Endothelial cell of umbilical vein (primary cell): ENCODE data around the gene MPND. TPM values are rescaled to one million over a fixed set of nuclear protein-coding genes. Genes with fewer than 3 reads are reported as not detected.

Source experiments
- BruUV-seq: library from RNA; stranded (reverse); fragments of 400-500 nt; replicated peaks from 2 replicates; lab custom pipeline; 2021; lab: Mats Ljungman, UMichigan
- CTCF ChIA-PET: fragments of 300-600, 350-600 bp; sonication (Branson Sonifier 250); formaldehyde crosslinking; loops from one replicate; lab custom pipeline; 2021; ENCODE audit warnings: antibody characterized with exemption, inconsistent platforms; lab: Charles Lee
- POLR2A ChIA-PET: fragments of 300-600, 350-600 bp; sonication (Branson Sonifier 250); formaldehyde crosslinking; loops from one replicate; lab custom pipeline; 2021; ENCODE audit warnings: antibody characterized with exemption, inconsistent platforms; lab: Charles Lee
- DNase-seq: peaks from one replicate; pipeline ENCODE4 v3.0.0-alpha.2; 2011; ENCODE audit warnings: low read depth, low spot score
- FAIRE-seq: peaks from 2 replicates; lab custom pipeline; 2011; peaks lifted over from hg19 to GRCh38; lab: Jason Lieb, UNC
- H2AFZ ChIP-seq: 2 replicates; pipeline ENCODE4 v1.6.0; 2012; ENCODE audit warnings: low read depth, low read length, control low read depth, inconsistent platforms
- H3K27ac ChIP-seq: 2 replicates; pipeline ENCODE4 v1.5.1; 2011; ENCODE audit warnings: low read depth, mild to moderate bottlenecking, control low read depth, low read length, moderate library complexity; ENCODE audit not compliant: insufficient read depth
- H3K27me3 ChIP-seq, 2 experiments: 2 replicates each; pipeline versions ENCODE4 v1.6.0 to v1.6.1; 2011; ENCODE audit warnings: low read length in 2 of 2, mixed read lengths in 1 of 2; ENCODE audit not compliant: control insufficient read depth in 2 of 2, insufficient read depth in 2 of 2
- H3K36me3 ChIP-seq, 2 experiments: 2 replicates in 1 of 2; 3 replicates in 1 of 2; pipeline ENCODE4 v1.5.1; 2011; ENCODE audit warnings: low read length in 2 of 2, mild to moderate bottlenecking in 1 of 2, moderate library complexity in 1 of 2; ENCODE audit not compliant: control insufficient read depth in 2 of 2, insufficient read depth in 2 of 2; ENCODE audit errors: extremely low read depth in 1 of 2
- H3K4me1 ChIP-seq: 3 replicates; pipeline ENCODE4 v1.5.1; 2011; ENCODE audit warnings: mild to moderate bottlenecking, low read length; ENCODE audit not compliant: control insufficient read depth, insufficient read depth; ENCODE audit errors: extremely low read depth
- H3K4me2 ChIP-seq: 2 replicates; pipeline ENCODE4 v1.6.1; 2011; ENCODE audit warnings: low read length, control low read depth, mixed read lengths; ENCODE audit not compliant: insufficient read depth
- H3K4me3 ChIP-seq, 3 experiments: fragments of 200-600 bp in 1 of 3; sonication (generic), shearing (Covaris generic) in 1 of 3; replicated peaks in 1 of 3; 2 replicates each; pipeline ENCODE4 v1.5.1; 2011 to 2016; ENCODE audit warnings: control low read depth in 3 of 3, low read length in 3 of 3, mild to moderate bottlenecking in 2 of 3, inconsistent platforms in 1 of 3, low read depth in 1 of 3, moderate library complexity in 1 of 3; ENCODE audit not compliant: insufficient read depth in 1 of 3
- H3K79me2 ChIP-seq: 2 replicates; pipeline ENCODE4 v1.6.0; 2012; ENCODE audit warnings: low read length, inconsistent platforms; ENCODE audit not compliant: control insufficient read depth, insufficient read depth
- H3K9ac ChIP-seq: replicated peaks from 2 replicates; pipeline ENCODE3; 2011; ENCODE audit warnings: low read length, control low read depth; ENCODE audit not compliant: insufficient read depth; ENCODE audit errors: extremely low read depth
- H3K9me1 ChIP-seq: replicated peaks from 3 replicates; pipeline ENCODE4 v1.6.0; 2011; ENCODE audit warnings: mild to moderate bottlenecking, low read length; ENCODE audit not compliant: control insufficient read depth, insufficient read depth; ENCODE audit errors: extremely low read depth
- H3K9me3 ChIP-seq: replicated peaks from 2 replicates; pipeline ENCODE4 v1.5.1; 2012; ENCODE audit warnings: low read length, inconsistent platforms; ENCODE audit not compliant: control insufficient read depth, insufficient read depth
- H4K20me1 ChIP-seq: replicated peaks from 2 replicates; pipeline ENCODE3; 2011; ENCODE audit warnings: mild to moderate bottlenecking, low read length; ENCODE audit not compliant: control insufficient read depth, insufficient read depth; ENCODE audit errors: extremely low read depth
- EZH2 ChIP-seq: IDR thresholded peaks from 2 replicates; pipeline ENCODE4 v1.6.1; 2012; ENCODE audit warnings: borderline replicate concordance, low read depth, mild to moderate bottlenecking, moderate library complexity, low read length, inconsistent platforms; ENCODE audit not compliant: severe bottlenecking
- FOS ChIP-seq: IDR thresholded peaks from 2 replicates; pipeline ENCODE4 v1.6.1; 2011; ENCODE audit warnings: mild to moderate bottlenecking, low read length, moderate library complexity, borderline replicate concordance; ENCODE audit not compliant: insufficient read depth
- GATA2 ChIP-seq: IDR thresholded peaks from 2 replicates; pipeline ENCODE4 v1.7.0; 2011; ENCODE audit warnings: low read depth, mild to moderate bottlenecking, moderate library complexity, mixed read lengths, low read length; ENCODE audit not compliant: insufficient read length, insufficient read depth
- JUN ChIP-seq: IDR thresholded peaks from 2 replicates; pipeline ENCODE4 v1.6.1; 2011; ENCODE audit warnings: borderline replicate concordance, low read depth; ENCODE audit not compliant: insufficient read length, insufficient read depth
- MYC ChIP-seq: IDR thresholded peaks from one replicate; pipeline ENCODE4 v1.6.1; 2011; ENCODE audit warnings: mild to moderate bottlenecking, low read depth, low read length
- POLR2A ChIP-seq: IDR thresholded peaks from 2 replicates; pipeline ENCODE4 v1.6.1; 2012; ENCODE audit warnings: low read depth, mild to moderate bottlenecking, control low read depth, low read length
- POLR2AphosphoS5 ChIP-seq: IDR thresholded peaks from 2 replicates; pipeline ENCODE4 v1.6.1; 2012; ENCODE audit warnings: low read depth, mild to moderate bottlenecking, control low read depth, low read length, moderate library complexity; ENCODE audit not compliant: insufficient read depth
- dilution Hi-C: fragments of 300-500 bp; cut with MboI; formaldehyde crosslinking; loops from one replicate; pipeline ENCODE4 v1.15.0; 2019; ENCODE audit warnings: low sequenced_read_pairs; ENCODE audit not compliant: extremely low pct_ligation_motif_present
- intact Hi-C: fragments of 100-400 bp; cut with micrococcal nuclease; formaldehyde crosslinking; loops from one replicate; pipeline ENCODE4 v1.10.0; 2022
- polyA plus RNA-seq, 4 experiments: library from polyadenylated mRNA; depleted of rRNA in 3 of 4; stranded (reverse) in 3 of 4; unstranded in 1 of 4; fragments of >200 nt; gene quantifications; 2 replicates each; pipeline versions ENCODE4 v1.2.1 to v1.2.3, GENCODE V29; 2011 to 2012; ENCODE audit warnings: missing spikeins in 1 of 4
- total RNA-seq: library from RNA; stranded (reverse); gene quantifications from 2 replicates; pipeline ENCODE4 v1.2.3, GENCODE V29; 2021
- TF ChIP-seq, protein P1 (sequence below): IDR thresholded peaks from 2 replicates; pipeline ENCODE4 v1.6.1; 2011; ENCODE audit not compliant: insufficient read depth, insufficient read length
- TF ChIP-seq, protein P2 (sequence below), 2 donors: IDR thresholded peaks; 1 replicate in 1 of 2; 2 replicates in 1 of 2; pipeline ENCODE4 v1.5.1; 2011; ENCODE audit warnings: low read length in 2 of 2, mild to moderate bottlenecking in 2 of 2, moderate library complexity in 2 of 2, control low read depth in 1 of 2, inconsistent platforms in 1 of 2, low read depth in 1 of 2; ENCODE audit not compliant: insufficient read depth in 1 of 2; ENCODE audit errors: extremely low read depth in 1 of 2

The MPND gene
- total and polyA plus RNA-seq, 2 donors (not counting 3 experiments of a cell fraction or from before 2014, with no cell fraction given): 14.8 to 21.1 TPM

DNA sequence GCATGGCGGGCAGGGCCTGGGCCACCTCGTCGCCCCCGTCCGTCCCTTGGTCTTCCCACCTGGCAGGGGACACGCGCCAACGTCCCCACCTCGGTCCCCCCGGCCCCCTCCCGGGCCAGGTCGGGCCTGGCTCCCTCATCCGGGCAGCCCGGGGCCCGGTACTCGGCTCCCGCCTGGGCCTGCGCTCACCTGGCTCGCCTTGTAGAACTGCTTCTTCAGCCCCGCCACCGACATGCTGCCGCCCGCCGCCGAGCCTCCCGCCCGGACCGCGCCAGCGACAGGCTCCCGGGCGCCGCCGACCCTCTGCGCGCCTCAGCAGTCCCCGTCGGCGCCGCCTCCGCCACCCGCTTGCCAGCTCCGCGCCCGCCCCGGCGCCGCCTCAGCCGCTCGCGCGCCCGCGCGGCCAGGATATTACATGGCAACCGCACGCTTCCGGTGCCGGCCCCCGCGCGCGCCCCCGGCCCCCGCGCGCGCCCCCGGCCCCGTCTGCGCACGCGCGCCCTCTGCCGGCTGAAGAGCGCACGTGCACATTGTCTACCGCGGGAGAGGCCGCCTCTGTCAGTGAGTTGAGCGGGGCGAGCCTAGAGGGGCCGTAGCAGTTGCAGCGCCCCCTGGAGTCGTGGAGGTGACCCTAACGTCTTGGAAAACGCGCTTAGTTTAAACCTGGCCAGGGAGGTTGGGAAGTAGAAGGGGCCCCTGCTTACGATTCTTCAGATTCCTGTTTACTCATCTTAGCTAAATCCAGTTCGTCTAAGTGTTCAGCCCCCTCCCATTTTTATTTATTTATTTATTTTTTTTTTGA lies 57.0 kb downstream of the MPND start, which contains the start of gene SH3GL1:
Gene SH3GL1 (minus strand): TSS at position 413 of the 802 bp plus-strand sequence. CDS start 179 bp downstream, at position 234.
- FAIRE-seq (peak; percentile 83), DNase-seq (peak; percentile 88)
- Histone ChIP-seq H4K20me1 (no peaks in the 10 kb centered on the region), H3K27ac (peak within 1 kb of the TSS; percentile 95), H3K9ac (peak within 1 kb of the TSS; percentile 93), H3K9me1 (no peaks in the 10 kb centered on the region), H3K36me3 (peaks cover 0 to 7% of the 10 kb centered on the region in 2 experiments), H3K4me2 (peak within 1 kb of the TSS; percentile 82), H2AFZ (peak within 1 kb of the TSS; percentile 14), H3K4me1 (peaks cover 28% of the 10 kb centered on the region), H3K79me2 (peaks cover 74% of the 10 kb centered on the region), H3K27me3 (no peaks in the 10 kb centered on the region), H3K4me3 (peak within 1 kb of the TSS; percentile 76 to 98 (median 91)), H3K9me3 (no peaks in the 10 kb centered on the region)
- dilution Hi-C loops: no loop called here
- ChIA-PET CTCF (interaction anchor here (0.6 to 3.0 kb wide), 20 partner anchors 9 to 133 kb away, joined by 3 to 54 read pairs (median 5); no protein-coding TSS in a partner anchor), POLR2A (interaction anchor here (1.0 kb wide), 1 partner anchor 9 kb away, joined by 4 read pairs; no protein-coding TSS in a partner anchor)
- intact Hi-C loops: loop anchor here (1.0 to 5.0 kb wide), 5 partner anchors 9 to 237 kb away; partner anchors contain the start of genes TNFAIP8L1 and YJU2
- no peak for TF ChIP-seq GATA2
- peak; percentile 86 for TF ChIP-seq POLR2AphosphoS5
- TF ChIP-seq, protein P1, sequence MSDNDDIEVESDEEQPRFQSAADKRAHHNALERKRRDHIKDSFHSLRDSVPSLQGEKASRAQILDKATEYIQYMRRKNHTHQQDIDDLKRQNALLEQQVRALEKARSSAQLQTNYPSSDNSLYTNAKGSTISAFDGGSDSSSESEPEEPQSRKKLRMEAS: peak; percentile 77
- no peak for TF ChIP-seq JUN
- peak; percentile 39 for TF ChIP-seq POLR2A
- no peak for TF ChIP-seq EZH2
- TF ChIP-seq FOS: no peak
- TF ChIP-seq MYC: peak; percentile 24
- TF ChIP-seq, protein P2, sequence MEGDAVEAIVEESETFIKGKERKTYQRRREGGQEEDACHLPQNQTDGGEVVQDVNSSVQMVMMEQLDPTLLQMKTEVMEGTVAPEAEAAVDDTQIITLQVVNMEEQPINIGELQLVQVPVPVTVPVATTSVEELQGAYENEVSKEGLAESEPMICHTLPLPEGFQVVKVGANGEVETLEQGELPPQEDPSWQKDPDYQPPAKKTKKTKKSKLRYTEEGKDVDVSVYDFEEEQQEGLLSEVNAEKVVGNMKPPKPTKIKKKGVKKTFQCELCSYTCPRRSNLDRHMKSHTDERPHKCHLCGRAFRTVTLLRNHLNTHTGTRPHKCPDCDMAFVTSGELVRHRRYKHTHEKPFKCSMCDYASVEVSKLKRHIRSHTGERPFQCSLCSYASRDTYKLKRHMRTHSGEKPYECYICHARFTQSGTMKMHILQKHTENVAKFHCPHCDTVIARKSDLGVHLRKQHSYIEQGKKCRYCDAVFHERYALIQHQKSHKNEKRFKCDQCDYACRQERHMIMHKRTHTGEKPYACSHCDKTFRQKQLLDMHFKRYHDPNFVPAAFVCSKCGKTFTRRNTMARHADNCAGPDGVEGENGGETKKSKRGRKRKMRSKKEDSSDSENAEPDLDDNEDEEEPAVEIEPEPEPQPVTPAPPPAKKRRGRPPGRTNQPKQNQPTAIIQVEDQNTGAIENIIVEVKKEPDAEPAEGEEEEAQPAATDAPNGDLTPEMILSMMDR (IDR thresholded peaks at IDR 0.05; ENCODE audit: extremely low read depth in 1 of 2, insufficient read depth in 1 of 2, low read depth in 1 of 2, low read length in 2 of 2): peak; percentile 95 to 99
- no TSS peak for BruUV-seq
